Type B pancreatic cell (in vitro differentiated cells): ENCODE measurements around the gene ZMAT5. TPM values are rescaled to one million over a fixed set of nuclear protein-coding genes. Genes with fewer than 3 reads are reported as not detected.
A peak's percentile ranks its signal among the peaks of the same experiment; 100 is the strongest.

ENCODE experiments used
- DNase-seq: peaks from one replicate; pipeline ENCODE4 v3.0.0; 2021; ENCODE audit warnings: mixed read lengths; ENCODE audit not compliant: unreplicated experiment; ENCODE audit errors: extremely low spot score
- H3K27ac Mint-ChIP-seq: 2 replicates; pipeline ENCODE4 v1.8.0; 2021; ENCODE audit warnings: mild to moderate bottlenecking, mixed read lengths
- H3K27me3 Mint-ChIP-seq: 2 replicates; pipeline ENCODE4 v1.8.0; 2021; ENCODE audit warnings: mixed read lengths
- H3K36me3 Mint-ChIP-seq: 2 replicates; pipeline ENCODE4 v1.8.0; 2021; ENCODE audit warnings: mixed read lengths
- H3K4me1 Mint-ChIP-seq: one replicate; pipeline ENCODE4 v1.8.0; 2021; ENCODE audit warnings: mixed read lengths; ENCODE audit not compliant: unreplicated experiment
- H3K4me3 Mint-ChIP-seq: 2 replicates; pipeline ENCODE4 v1.8.0; 2021; ENCODE audit warnings: mild to moderate bottlenecking, mixed read lengths
- H3K9me3 Mint-ChIP-seq: 2 replicates; pipeline ENCODE4 v1.8.0; 2021; ENCODE audit warnings: mixed read lengths
- total RNA-seq: library from RNA; stranded (reverse); gene quantifications from 2 replicates; pipeline ENCODE4 v1.2.1, GENCODE V29; 2021; ENCODE audit warnings: low replicate concordance
- TF ChIP-seq, protein P1 (sequence below): fragments of 200-600 bp; sonication (generic); conservative IDR thresholded peaks from 2 replicates; pipeline ENCODE4 v1.5.0; 2021; ENCODE audit warnings: antibody characterized with exemption, mild to moderate bottlenecking

The ZMAT5 gene
- total RNA-seq, 1 donor from 2014 or later, result 19.2 TPM

DNA sequence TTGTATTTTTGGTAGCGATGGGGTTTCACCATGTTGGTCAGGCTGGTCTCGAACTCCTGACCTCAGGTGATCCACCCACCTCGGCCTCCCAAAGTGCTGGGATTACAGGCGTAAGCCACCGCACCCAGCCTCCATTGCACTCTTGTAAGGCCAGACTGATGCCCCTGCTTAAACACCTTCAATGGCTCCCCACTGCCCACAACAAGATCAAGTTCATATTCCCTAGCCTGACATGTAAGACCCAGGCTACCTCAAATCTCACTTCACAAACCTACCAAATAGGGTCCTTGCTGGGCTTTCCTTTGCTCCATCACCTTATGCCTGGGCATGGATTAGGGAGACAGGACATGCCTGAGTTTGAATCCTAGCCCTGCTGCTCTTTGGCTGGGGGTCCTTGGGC is 13.4 kb upstream of the ZMAT5 start:
- H3K4me3 Mint-ChIP-seq, result no peak overlapping the region
- no peak for DNase-seq
- no peak overlapping the region for H3K27ac Mint-ChIP-seq
- H3K27me3 Mint-ChIP-seq, result no peaks in the 10 kb centered on the region
- TF ChIP-seq, protein P1, sequence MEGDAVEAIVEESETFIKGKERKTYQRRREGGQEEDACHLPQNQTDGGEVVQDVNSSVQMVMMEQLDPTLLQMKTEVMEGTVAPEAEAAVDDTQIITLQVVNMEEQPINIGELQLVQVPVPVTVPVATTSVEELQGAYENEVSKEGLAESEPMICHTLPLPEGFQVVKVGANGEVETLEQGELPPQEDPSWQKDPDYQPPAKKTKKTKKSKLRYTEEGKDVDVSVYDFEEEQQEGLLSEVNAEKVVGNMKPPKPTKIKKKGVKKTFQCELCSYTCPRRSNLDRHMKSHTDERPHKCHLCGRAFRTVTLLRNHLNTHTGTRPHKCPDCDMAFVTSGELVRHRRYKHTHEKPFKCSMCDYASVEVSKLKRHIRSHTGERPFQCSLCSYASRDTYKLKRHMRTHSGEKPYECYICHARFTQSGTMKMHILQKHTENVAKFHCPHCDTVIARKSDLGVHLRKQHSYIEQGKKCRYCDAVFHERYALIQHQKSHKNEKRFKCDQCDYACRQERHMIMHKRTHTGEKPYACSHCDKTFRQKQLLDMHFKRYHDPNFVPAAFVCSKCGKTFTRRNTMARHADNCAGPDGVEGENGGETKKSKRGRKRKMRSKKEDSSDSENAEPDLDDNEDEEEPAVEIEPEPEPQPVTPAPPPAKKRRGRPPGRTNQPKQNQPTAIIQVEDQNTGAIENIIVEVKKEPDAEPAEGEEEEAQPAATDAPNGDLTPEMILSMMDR, result no peak
- H3K36me3 Mint-ChIP-seq, result no peaks in the 10 kb centered on the region
- H3K4me1 Mint-ChIP-seq, result peaks cover 13% of the 10 kb centered on the region
- no peaks in the 10 kb centered on the region for H3K9me3 Mint-ChIP-seq

DNA sequence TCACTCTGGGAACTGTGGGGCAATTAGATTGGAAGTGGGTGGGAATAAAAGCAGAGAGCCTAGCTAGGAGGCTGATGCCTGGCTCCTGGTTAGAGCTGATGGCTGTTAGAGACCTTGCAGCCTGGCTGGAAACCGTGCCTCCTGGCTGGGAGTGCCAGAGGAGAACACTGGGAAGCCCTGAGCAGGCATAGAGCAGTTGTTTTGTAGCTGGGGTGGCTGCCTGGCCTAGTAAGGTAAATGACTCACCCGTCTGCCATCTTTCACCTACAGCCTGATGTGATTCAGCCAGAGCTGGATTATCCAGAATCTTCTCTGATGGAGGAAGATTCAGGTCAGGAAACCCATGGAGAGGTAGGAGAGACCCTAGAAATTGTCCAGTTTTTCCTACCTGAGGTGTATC is 6.4 kb upstream of the ZMAT5 start:
- H3K9me3 Mint-ChIP-seq, result no peaks in the 10 kb centered on the region
- H3K27ac Mint-ChIP-seq, result no peak overlapping the region
- H3K4me3 Mint-ChIP-seq, result no peak overlapping the region
- H3K27me3 Mint-ChIP-seq, result no peaks in the 10 kb centered on the region
- peaks cover 3% of the 10 kb centered on the region for H3K4me1 Mint-ChIP-seq
- peaks cover 19% of the 10 kb centered on the region for H3K36me3 Mint-ChIP-seq
- TF ChIP-seq, protein P1, result no peak
- DNase-seq, result no peak

DNA sequence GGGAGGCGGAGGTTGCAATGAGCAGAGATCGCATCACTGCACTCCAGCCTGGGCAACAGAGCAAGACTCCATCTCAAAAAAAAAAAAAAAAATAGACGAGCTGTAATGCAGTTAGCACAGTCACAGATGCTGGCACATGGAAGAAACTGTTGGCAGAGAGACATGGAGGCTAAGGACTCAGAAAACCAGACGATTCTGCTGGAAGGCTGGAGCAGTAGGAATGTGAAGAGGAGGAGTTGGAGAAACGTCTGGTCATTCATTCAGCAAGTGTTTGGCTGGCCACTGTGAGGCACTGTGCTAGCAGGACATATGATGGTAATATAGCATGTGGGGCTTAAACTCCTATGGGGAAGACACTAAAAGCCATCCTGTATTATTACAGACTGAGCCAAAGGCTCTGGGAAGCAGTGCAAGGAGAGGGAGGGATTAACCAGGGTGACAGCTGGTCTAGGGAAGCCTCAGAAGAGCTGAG is 5.4 kb upstream of the ZMAT5 start:
- peak overlapping the region; percentile 50 for H3K27ac Mint-ChIP-seq
- peak overlapping the region; percentile 18 for H3K4me3 Mint-ChIP-seq
- no peaks in the 10 kb centered on the region for H3K9me3 Mint-ChIP-seq
- TF ChIP-seq, protein P1, result peak; percentile 57
- H3K36me3 Mint-ChIP-seq, result peaks cover 23% of the 10 kb centered on the region
- peaks cover 7% of the 10 kb centered on the region for H3K4me1 Mint-ChIP-seq
- DNase-seq, result no peak
- H3K27me3 Mint-ChIP-seq, result no peaks in the 10 kb centered on the region

DNA sequence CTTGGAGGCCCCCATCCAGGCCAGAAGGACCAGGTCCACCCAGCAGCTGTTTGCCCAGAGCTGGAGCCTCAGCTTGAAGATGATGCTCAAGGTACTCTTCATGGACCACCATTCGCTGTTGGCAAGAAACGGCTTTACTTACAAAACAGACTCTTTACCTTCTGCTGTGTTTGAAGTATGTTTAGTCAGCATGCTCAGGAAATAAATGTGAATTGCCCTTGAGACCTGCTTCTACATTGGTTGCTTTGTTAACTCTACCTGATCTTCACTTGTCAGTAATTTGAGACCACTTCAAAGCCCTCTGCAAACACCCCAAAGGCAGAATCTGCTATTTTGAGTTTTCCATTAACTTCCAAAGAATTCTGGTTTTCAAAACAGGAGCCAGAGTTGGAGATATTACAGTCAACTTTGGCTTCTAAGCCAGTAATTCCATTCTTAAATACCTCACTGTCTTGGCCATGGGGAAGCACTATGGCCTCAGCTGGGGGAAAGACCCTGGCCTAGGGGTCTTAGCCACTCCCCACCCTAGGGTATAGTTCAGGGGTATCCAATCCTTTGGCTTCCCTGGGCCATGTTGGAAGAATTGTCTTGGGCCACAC is 3.0 kb upstream of the ZMAT5 start:
- peaks cover 14% of the 10 kb centered on the region for H3K4me1 Mint-ChIP-seq
- DNase-seq, result no peak
- no peak overlapping the region for H3K27ac Mint-ChIP-seq
- peak overlapping the region; percentile 70 for H3K4me3 Mint-ChIP-seq
- TF ChIP-seq, protein P1, result no peak
- H3K9me3 Mint-ChIP-seq, result peaks cover 4% of the 10 kb centered on the region
- peaks cover 23% of the 10 kb centered on the region for H3K36me3 Mint-ChIP-seq
- no peaks in the 10 kb centered on the region for H3K27me3 Mint-ChIP-seq

DNA sequence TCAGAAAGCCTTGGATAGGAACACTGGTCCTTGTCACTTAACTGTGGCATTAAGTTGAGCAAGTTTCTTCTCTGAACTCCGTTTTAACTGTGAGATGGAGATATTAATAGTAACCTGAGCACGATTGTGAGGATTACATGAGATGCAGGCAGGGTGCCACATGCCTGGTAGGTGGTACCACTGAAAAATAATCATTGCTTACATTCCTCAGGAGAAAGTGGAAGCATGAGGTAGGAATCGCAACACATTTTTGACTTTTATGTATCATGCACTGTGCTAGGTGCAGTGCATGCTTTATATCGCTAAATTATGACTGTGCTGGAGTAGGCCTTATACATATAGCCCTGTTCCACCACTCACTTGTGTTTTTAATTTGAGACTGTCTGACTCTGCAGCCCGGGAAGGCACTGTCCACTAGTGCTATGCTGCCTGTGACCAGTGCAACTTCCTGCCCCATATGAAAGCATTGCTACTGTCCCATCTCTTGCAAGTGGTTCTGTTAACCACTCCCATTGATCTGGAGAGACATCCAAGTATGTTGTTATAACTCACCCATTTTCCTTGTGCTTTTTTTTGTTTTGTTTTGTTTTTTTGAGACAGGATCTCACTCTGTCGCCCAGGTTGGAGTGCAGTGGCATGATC is 1.4 kb upstream of the ZMAT5 start:
- TF ChIP-seq, protein P1, result no peak
- Mint-ChIP-seq H3K27me3 (no peaks in the 10 kb centered on the region), H3K9me3 (peaks cover 4% of the 10 kb centered on the region), H3K4me1 (peaks cover 14% of the 10 kb centered on the region), H3K4me3 (peak overlapping the region; percentile 100), H3K27ac (peak overlapping the region; percentile 96), H3K36me3 (peaks cover 23% of the 10 kb centered on the region)
- no peak for DNase-seq
